HG03442 (cell line): ENCODE measurements around the gene SLC44A1.
"Not testable (repeated sequence)": the region's sequence is repeated elsewhere in the genome, so short reads cannot be mapped to it uniquely, and the experiment has no call there.

Source experiments
- ATAC-seq: cut with Tn5 transposase; IDR thresholded peaks from one replicate; pipeline ENCODE4 v1.9.1; 2021; ENCODE audit warnings: mild to moderate bottlenecking, moderate library complexity; ENCODE audit not compliant: unreplicated experiment

Gene SLC44A1

GRCh38 chr9:105242062-105242461 is 2.4 kb upstream of the SLC44A1 start:
- ATAC-seq, result no peak

GRCh38 chr9:105242557-105242956 is 1.9 kb upstream of the SLC44A1 start:
- no peak for ATAC-seq

GRCh38 chr9:105243015-105243686 is 1.3 kb upstream of the SLC44A1 start:
- ATAC-seq, result no peak

GRCh38 chr9:105244734-105245028 is 230 bp downstream of the SLC44A1 start:
- peak; percentile 54 for ATAC-seq

- ATAC-seq, result peak; percentile 13
Measured at GRCh38 chr9:105245029-105245890, 809 bp downstream of the SLC44A1 start.

- no peak for ATAC-seq
Measured at GRCh38 chr9:105245891-105246161, 1.4 kb downstream of the SLC44A1 start.

GRCh38 chr9:105246656-105247173 is 2.3 kb downstream of the SLC44A1 start:
- ATAC-seq, result no peak

GRCh38 chr9:105248691-105249090 is 4.2 kb downstream of the SLC44A1 start:
- ATAC-seq, result no peak

GRCh38 chr9:105251133-105251532 is 6.7 kb downstream of the SLC44A1 start:
- no peak for ATAC-seq

GRCh38 chr9:105251733-105252404 is 7.4 kb downstream of the SLC44A1 start:
- ATAC-seq, result no peak

GRCh38 chr9:105252405-105252756 is 7.9 kb downstream of the SLC44A1 start:
- no peak for ATAC-seq

GRCh38 chr9:105254226-105254625 is 9.8 kb downstream of the SLC44A1 start:
- no peak for ATAC-seq

- no peak for ATAC-seq
Measured at GRCh38 chr9:105255421-105255820, 11.0 kb downstream of the SLC44A1 start.

GRCh38 chr9:105256569-105256968 is 12.1 kb downstream of the SLC44A1 start:
- not testable (repeated sequence) for ATAC-seq

GRCh38 chr9:105257809-105258208 is 13.4 kb downstream of the SLC44A1 start:
- no peak for ATAC-seq

- ATAC-seq, result peak; percentile 44
Measured at GRCh38 chr9:105258225-105258737, 13.8 kb downstream of the SLC44A1 start.

- ATAC-seq, result no peak
Measured at GRCh38 chr9:105259274-105259673, 14.8 kb downstream of the SLC44A1 start.

- no peak for ATAC-seq
Measured at GRCh38 chr9:105259731-105260612, 15.5 kb downstream of the SLC44A1 start.

- ATAC-seq, result no peak
Measured at GRCh38 chr9:105262497-105262896, 18.0 kb downstream of the SLC44A1 start.

- no peak for ATAC-seq
Measured at GRCh38 chr9:105264380-105264779, 19.9 kb downstream of the SLC44A1 start.

- ATAC-seq, result not testable (repeated sequence)
Measured at GRCh38 chr9:105268254-105268653, 23.8 kb downstream of the SLC44A1 start.
